Effector memory CD4-positive, alpha-beta T cell (primary cell): ENCODE measurements around the gene PHLDB2.

ENCODE experiments used
- DNase-seq, 3 donors: peaks; one replicate each; pipeline ENCODE4 v3.0.0-alpha.2; 2020
- H3K27ac ChIP-seq: 2 replicates; pipeline ENCODE4 v1.7.0; 2013; ENCODE audit warnings: mild to moderate bottlenecking, low read length, moderate library complexity; ENCODE audit not compliant: insufficient read depth, poor library complexity, severe bottlenecking
- H3K27me3 ChIP-seq: replicated peaks from 2 replicates; pipeline ENCODE4 v1.7.0; 2013; ENCODE audit warnings: mild to moderate bottlenecking, low read length; ENCODE audit not compliant: insufficient read depth, control insufficient read depth, poor library complexity, severe bottlenecking
- H3K36me3 ChIP-seq: 2 replicates; pipeline ENCODE4 v1.7.0; 2013; ENCODE audit warnings: mild to moderate bottlenecking, low read length, moderate library complexity; ENCODE audit not compliant: control insufficient read depth, insufficient read depth
- H3K4me1 ChIP-seq: 2 replicates; pipeline ENCODE4 v1.7.0; 2013; ENCODE audit warnings: low read length, mild to moderate bottlenecking; ENCODE audit not compliant: control insufficient read depth, insufficient read depth, poor library complexity, severe bottlenecking
- H3K4me3 ChIP-seq: 2 replicates; pipeline ENCODE4 v1.7.0; 2013; ENCODE audit warnings: low read length, low read depth, mild to moderate bottlenecking; ENCODE audit not compliant: insufficient read depth, poor library complexity, severe bottlenecking
- H3K9me3 ChIP-seq: 2 replicates; pipeline ENCODE4 v1.7.0; 2013; ENCODE audit warnings: mild to moderate bottlenecking, low read length, moderate library complexity; ENCODE audit not compliant: control insufficient read depth

PHLDB2 gene

GRCh38 chr3:111932946-111933345 lies 73.9 kb downstream of the PHLDB2 start:
- DNase-seq: no peak
- Histone ChIP-seq H3K4me1 (no peaks in the 10 kb centered on the region), H3K27me3 (no peaks in the 10 kb centered on the region), H3K9me3 (no peaks in the 10 kb centered on the region), H3K4me3 (no peak overlapping the region), H3K36me3 (no peaks in the 10 kb centered on the region), H3K27ac (no peak overlapping the region)

DNA sequence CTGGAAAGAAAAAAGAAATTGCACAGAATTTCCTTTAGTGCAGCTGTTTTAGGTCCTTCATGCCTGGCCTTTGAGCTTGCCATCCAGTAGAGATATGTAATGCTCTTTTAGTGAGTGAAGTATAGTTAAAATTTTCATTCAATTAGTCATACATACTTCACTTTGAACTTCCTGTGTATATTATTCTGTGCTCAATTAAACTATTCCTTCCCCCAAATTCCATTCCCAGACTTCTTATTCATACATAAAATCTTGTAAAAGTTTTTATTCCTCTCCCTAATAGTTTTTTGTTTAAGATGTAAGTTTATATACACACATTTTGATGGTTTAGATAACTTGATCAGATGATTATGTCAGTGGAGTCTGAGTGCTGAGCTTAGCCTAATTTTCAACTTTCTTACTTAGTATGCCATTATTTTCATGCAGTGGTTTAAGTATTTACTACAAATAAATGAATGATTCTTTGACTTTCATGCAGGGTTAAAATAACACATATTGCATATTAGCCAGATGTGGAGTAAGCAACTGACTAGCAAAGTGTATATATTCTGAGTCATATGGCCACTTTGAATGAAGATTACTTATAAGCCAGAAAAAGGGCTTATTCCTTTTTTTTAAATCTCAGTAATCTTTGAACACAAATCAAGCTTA lies 77.3 kb downstream of the PHLDB2 start:
- Histone ChIP-seq H3K4me1 (no peaks in the 10 kb centered on the region), H3K36me3 (no peaks in the 10 kb centered on the region), H3K27ac (no peak overlapping the region), H3K4me3 (no peak overlapping the region), H3K27me3 (no peaks in the 10 kb centered on the region), H3K9me3 (no peaks in the 10 kb centered on the region)
- DNase-seq: no peak

GRCh38 chr3:111936967-111937366 lies 77.9 kb downstream of the PHLDB2 start:
- no peaks in the 10 kb centered on the region for H3K9me3 ChIP-seq
- no peaks in the 10 kb centered on the region for H3K36me3 ChIP-seq
- no peak overlapping the region for H3K27ac ChIP-seq
- no peaks in the 10 kb centered on the region for H3K27me3 ChIP-seq
- no peaks in the 10 kb centered on the region for H3K4me1 ChIP-seq
- H3K4me3 ChIP-seq: no peak overlapping the region
- no peak for DNase-seq

DNA sequence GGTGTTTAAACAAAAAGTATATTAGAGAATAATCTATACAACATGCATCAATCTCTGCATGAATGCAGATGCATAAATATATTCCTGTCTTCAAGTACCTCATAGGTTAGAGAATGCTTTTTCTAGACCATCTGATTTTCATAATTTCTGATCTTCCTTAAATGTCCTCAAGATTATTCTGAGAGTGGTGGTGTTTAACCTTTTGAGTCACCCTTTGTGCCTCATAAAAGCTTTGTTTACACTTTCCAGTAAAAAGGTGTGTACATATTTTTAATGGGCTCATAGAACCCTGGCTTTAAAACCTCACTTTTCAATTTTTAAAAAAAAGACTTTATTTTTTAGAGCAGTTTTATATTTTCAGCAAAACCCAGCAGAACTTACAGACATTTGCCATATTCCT lies 78.8 kb downstream of the PHLDB2 start:
- no peaks in the 10 kb centered on the region for H3K27me3 ChIP-seq
- H3K9me3 ChIP-seq: no peaks in the 10 kb centered on the region
- no peak overlapping the region for H3K27ac ChIP-seq

DNA sequence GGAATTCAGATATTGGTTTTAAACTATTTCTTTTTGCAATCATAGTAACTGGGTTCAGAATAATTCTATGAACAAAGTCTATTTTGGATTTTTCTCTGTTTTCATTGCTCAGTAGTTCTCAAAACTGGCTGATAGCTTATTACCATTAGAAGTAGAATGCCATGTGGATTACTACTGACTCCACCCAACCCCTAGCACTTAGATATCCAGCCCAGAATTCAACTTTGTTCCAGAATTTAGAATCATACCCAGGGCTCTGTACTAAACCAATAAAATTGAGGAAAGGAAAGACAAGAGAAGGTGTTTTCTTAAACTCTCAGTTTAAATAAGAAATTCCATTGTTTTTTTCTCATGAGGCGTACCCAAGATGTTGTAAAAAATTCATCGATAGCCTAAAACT lies 80.8 kb downstream of the PHLDB2 start:
- DNase-seq: no peak
- H3K4me3 ChIP-seq: no peak overlapping the region

More for the DNA sequence above, 78.8 kb downstream of the PHLDB2 start:
- no peaks in the 10 kb centered on the region for H3K4me1 ChIP-seq
- no peaks in the 10 kb centered on the region for H3K36me3 ChIP-seq
- H3K4me3 ChIP-seq: no peak overlapping the region
- no peak for DNase-seq

DNA sequence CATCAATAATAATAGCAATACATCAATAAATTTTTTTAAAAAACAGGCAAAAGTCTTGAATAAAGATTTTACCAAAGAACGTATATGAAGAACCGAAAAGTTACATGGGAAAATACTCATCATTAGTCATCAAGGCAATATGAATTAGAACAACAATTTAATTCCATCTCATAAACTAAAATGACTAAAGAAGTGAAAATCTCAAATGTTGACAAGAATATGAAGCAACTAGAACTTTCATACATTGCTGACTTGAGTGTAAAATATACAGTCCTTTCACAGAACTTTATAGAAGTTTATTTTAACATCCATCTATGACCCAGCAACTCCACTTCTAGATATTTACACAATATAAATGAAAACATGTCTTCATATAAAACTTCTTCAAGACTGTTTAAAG lies 84.5 kb downstream of the PHLDB2 start:
- no peaks in the 10 kb centered on the region for H3K27me3 ChIP-seq
- no peaks in the 10 kb centered on the region for H3K9me3 ChIP-seq
- H3K27ac ChIP-seq: no peak overlapping the region
- no peaks in the 10 kb centered on the region for H3K36me3 ChIP-seq
- no peaks in the 10 kb centered on the region for H3K4me1 ChIP-seq
- H3K4me3 ChIP-seq: no peak overlapping the region
- DNase-seq: no peak

More for the DNA sequence above, 80.8 kb downstream of the PHLDB2 start:
- Histone ChIP-seq H3K27ac (no peak overlapping the region), H3K4me1 (no peaks in the 10 kb centered on the region), H3K9me3 (no peaks in the 10 kb centered on the region), H3K27me3 (no peaks in the 10 kb centered on the region), H3K36me3 (no peaks in the 10 kb centered on the region)

GRCh38 chr3:111944372-111944771 lies 85.3 kb downstream of the PHLDB2 start:
- no peak overlapping the region for H3K4me3 ChIP-seq
- H3K36me3 ChIP-seq: no peaks in the 10 kb centered on the region
- H3K9me3 ChIP-seq: no peaks in the 10 kb centered on the region
- no peaks in the 10 kb centered on the region for H3K4me1 ChIP-seq
- DNase-seq: no peak
- no peaks in the 10 kb centered on the region for H3K27me3 ChIP-seq
- H3K27ac ChIP-seq: no peak overlapping the region

GRCh38 chr3:111947231-111947630 lies 88.2 kb downstream of the PHLDB2 start:
- no peaks in the 10 kb centered on the region for H3K36me3 ChIP-seq
- H3K27ac ChIP-seq: no peak overlapping the region
- H3K4me3 ChIP-seq: no peak overlapping the region
- no peaks in the 10 kb centered on the region for H3K27me3 ChIP-seq
- H3K4me1 ChIP-seq: no peaks in the 10 kb centered on the region
- DNase-seq: no peak
- no peaks in the 10 kb centered on the region for H3K9me3 ChIP-seq

DNA sequence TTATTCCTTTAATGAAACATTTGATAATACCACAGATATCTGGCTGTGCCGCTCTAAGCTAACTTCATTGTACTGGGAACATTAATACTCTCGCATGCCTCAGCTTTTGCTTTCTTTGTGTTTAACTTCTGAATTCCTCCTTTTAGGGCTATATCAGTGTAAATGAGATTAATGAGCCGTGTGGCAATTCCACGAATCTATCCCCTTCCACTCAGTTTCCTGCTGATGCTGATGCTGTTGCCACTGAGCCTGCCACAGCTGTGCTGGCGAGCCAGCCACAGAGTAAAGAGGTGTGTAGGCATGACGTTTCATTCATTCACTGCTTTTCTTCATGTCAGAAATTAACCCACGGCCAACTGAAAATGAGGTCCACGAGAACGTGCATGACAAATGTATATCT lies 89.7 kb downstream of the PHLDB2 start:
- no peaks in the 10 kb centered on the region for H3K4me1 ChIP-seq
- no peaks in the 10 kb centered on the region for H3K36me3 ChIP-seq
- DNase-seq: no peak

GRCh38 chr3:111949712-111950111 lies 90.6 kb downstream of the PHLDB2 start:
- DNase-seq: no peak
- Histone ChIP-seq H3K27me3 (no peaks in the 10 kb centered on the region), H3K27ac (no peak overlapping the region), H3K36me3 (no peaks in the 10 kb centered on the region), H3K4me3 (no peak overlapping the region), H3K4me1 (no peaks in the 10 kb centered on the region), H3K9me3 (no peaks in the 10 kb centered on the region)

More for the DNA sequence above, 89.7 kb downstream of the PHLDB2 start:
- Histone ChIP-seq H3K4me3 (no peak overlapping the region), H3K27me3 (no peaks in the 10 kb centered on the region), H3K9me3 (no peaks in the 10 kb centered on the region), H3K27ac (no peak overlapping the region)
